Activated naive CD4-positive, alpha-beta T cell treated with anti-CD3 and anti-CD28 coated beads, Interleukin-2, amount 10 ng/mL, durations not matched to agents 7 days and 5 days (primary cell): ENCODE measurements around the gene ARHGAP4.

Experiments used
- CTCF ChIA-PET: fragments of 350-600 bp; sonication (Branson Sonifier 250); formaldehyde crosslinking; loops from one replicate; lab custom pipeline; 2021; ENCODE audit warnings: antibody characterized with exemption; lab: Charles Lee
- DNase-seq: peaks from one replicate; pipeline ENCODE4 v3.0.0-alpha.2; 2020
- H3K27ac Mint-ChIP-seq: one replicate; pipeline ENCODE4 v1.8.0; 2021; ENCODE audit warnings: mild to moderate bottlenecking, moderate library complexity, mixed read lengths
- H3K27me3 Mint-ChIP-seq: one replicate; pipeline ENCODE4 v1.8.0; 2021; ENCODE audit warnings: mild to moderate bottlenecking, mixed read lengths
- H3K36me3 Mint-ChIP-seq: one replicate; pipeline ENCODE4 v1.8.0; 2021; ENCODE audit warnings: mixed read lengths
- H3K4me1 Mint-ChIP-seq: one replicate; pipeline ENCODE4 v1.8.0; 2021; ENCODE audit warnings: mixed read lengths
- H3K4me3 Mint-ChIP-seq: one replicate; pipeline ENCODE4 v1.8.0; 2021; ENCODE audit warnings: mild to moderate bottlenecking, moderate library complexity, mixed read lengths
- H3K9me3 Mint-ChIP-seq: one replicate; pipeline ENCODE4 v1.8.0; 2021; ENCODE audit warnings: mixed read lengths

Gene ARHGAP4

DNA sequence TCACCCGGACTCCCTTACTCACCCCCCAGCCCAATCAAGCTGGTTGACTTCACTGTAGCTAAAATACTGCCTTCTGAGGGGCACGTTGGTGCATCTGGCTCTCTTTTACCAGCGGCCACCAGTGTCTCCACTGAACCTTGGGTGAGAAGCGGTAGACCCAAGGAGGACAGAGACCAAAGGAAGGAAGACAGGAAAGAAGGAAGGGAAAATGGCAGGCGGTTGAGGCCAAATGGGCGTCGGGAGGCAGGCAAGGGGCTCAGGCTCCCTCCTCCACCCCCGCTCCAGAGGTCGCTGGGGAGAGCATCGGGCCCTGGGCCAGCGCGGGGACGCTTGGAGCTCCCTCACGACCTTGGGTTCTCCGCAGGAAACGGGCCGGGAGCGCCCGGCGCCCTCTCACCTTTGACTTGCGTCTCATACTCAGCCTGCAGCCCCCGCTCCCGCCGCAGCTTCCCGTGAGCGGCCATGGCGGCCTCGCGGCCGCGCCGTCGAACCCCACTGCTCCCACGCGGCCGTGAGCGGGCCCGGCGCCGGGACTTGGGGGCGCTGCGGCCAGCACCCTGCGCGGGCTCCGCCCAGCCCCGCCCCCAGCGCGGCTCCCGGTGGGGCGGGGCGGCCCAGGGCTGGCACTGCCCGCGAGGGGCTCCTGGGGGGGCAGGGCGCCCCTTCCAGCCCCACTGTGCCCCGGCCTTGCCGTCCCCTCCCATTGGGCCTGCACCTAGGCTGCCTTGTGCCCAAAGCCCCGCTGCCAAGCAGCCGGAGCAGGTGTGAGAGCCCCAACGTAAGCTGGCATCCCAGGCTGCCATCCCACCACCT, at the start of gene ARHGAP4:
Gene ARHGAP4 (minus strand): TSS at position 526 of the 813 bp plus-strand sequence. CDS start 62 bp downstream, at position 464.
- H3K4me1 Mint-ChIP-seq: peaks cover 38% of the 10 kb centered on the region
- no peaks in the 10 kb centered on the region for H3K27me3 Mint-ChIP-seq
- H3K4me3 Mint-ChIP-seq: peak within 1 kb of the TSS; percentile 94
- peak within 1 kb of the TSS; percentile 99 for H3K27ac Mint-ChIP-seq
- DNase-seq: peak; percentile 63
- peaks cover 31% of the 10 kb centered on the region for H3K36me3 Mint-ChIP-seq
- CTCF ChIA-PET: interaction anchor here (1.1 to 14.7 kb wide), 2 partner anchors 22 to 48 kb away, joined by 3 to 241 read pairs; partner anchors contain the start of gene RENBP
- H3K9me3 Mint-ChIP-seq: no peaks in the 10 kb centered on the region

DNA sequence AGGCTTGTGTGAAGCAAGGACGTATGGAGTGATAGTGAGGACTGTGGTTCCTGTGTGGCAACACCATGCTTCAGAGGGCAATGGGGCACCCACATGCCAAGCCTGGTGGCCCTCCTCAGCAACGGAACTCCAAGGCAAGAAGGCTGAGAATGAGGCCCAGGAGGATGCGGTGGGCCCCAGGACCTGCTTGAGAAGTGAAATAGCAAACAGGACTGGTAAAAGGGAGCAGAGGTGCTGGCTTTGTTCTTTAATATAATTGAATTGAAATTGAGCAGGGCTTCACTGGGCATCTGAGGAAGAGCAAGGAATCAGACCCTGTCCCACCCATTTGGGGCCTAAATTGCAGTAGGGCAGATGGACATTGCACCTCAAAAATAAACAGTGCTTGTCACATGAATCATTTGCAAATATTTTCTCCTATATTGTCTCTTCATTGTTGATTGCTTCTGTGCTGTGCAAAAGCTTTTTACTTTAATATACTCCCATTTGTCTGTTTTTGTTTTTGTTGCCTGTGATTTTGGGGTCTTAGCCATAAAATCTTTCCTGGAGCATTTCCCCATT, 48.7 kb upstream of the ARHGAP4 start:
- H3K27me3 Mint-ChIP-seq: no peaks in the 10 kb centered on the region
- H3K4me3 Mint-ChIP-seq: no peak overlapping the region
- no peaks in the 10 kb centered on the region for H3K9me3 Mint-ChIP-seq
- H3K27ac Mint-ChIP-seq: peak overlapping the region; percentile 99
- no peak for DNase-seq
- CTCF ChIA-PET: interaction anchor here (1.3 kb wide), 1 partner anchor 9 kb away, joined by 3 read pairs; no protein-coding TSS in a partner anchor
- peaks cover 23% of the 10 kb centered on the region for H3K4me1 Mint-ChIP-seq
- H3K36me3 Mint-ChIP-seq: peaks cover 10% of the 10 kb centered on the region

DNA sequence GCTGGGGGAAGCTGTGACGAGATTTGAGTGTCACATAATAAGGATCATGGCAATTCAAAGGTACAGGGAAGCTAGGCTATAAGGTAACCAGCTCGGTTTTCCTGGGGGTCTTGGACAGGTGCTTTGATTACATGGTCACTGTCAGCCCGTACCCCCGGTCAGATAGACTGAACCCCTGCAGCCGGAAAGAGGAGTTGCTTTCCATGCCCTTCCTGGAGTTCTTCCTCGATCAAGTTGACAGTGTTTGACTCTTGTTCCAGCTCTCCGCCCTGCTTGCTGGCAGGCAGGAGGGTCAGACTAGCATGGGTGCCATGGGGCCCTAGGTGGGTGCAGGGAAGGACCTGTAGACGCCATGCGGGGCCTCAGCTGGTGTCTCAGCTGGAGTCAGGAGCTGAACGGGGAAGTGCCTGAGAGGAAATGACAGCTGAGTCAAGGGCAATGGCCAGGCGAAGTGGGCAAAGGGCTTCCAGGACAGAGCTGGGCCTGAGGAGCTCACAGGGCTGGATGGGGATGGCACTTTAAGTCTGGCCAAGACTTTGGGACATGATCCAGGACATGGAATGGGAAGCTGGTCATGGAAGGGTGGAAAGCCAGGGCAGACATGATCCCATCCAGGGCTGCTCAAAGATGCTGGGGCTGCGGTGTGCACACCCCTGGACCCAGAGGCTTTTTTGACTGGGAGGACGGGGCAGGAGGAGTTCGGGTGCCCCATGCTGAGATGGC, 48.1 kb upstream of the ARHGAP4 start:
- H3K36me3 Mint-ChIP-seq: peaks cover 15% of the 10 kb centered on the region
- CTCF ChIA-PET: interaction anchor here (0.6 to 1.3 kb wide), 2 partner anchors 10 to 49 kb away, joined by 3 read pairs; no protein-coding TSS in a partner anchor

DNA sequence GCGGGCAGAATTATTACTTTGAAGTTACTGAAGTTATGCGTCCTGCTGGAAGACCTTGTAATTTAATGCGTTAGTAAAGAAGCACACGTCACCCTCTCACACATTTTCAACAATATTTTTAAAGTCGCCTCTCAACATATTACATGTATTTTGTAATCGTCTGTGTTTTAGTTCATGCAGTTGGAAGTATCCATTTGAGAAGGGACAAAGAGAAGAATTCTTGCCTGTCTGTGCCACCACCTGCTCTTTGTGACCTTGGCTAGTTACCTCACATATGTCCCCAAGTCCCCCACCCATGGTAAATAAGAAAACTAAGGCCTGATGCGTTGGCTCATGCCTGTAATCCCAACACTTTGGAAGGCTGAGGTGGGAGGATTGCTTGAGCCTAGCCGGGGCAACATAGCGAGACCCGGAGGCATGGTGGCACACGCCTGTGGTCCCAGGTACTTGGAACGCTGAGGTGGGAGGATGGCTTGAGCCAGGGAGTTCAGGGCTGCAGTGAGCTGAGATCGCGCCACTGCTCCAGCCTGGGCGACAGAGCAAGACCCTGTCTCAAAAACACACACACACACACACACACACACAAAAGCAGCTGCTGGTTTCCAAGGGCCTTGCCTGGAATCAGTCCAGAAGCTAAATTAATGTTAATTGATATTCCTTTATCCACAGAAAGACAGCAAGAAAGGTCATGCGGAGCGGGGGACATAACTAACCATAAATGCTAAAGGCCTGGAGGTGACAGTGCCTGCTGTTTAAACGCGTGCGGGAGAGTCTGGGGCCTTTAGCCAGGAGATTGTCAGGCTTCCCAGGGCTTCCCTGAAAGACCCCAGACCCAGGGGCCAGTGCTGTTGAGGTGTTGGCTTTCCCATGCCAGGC, 47.3 kb upstream of the ARHGAP4 start:
- peaks cover 23% of the 10 kb centered on the region for H3K4me1 Mint-ChIP-seq
- H3K27ac Mint-ChIP-seq: peak overlapping the region; percentile 99
- peaks cover 19% of the 10 kb centered on the region for H3K36me3 Mint-ChIP-seq
- CTCF ChIA-PET: interaction anchor here (0.6 to 1.3 kb wide), 2 partner anchors 11 to 48 kb away, joined by 3 read pairs; no protein-coding TSS in a partner anchor
- no peaks in the 10 kb centered on the region for H3K27me3 Mint-ChIP-seq
- DNase-seq: no peak
- H3K9me3 Mint-ChIP-seq: no peaks in the 10 kb centered on the region
- H3K4me3 Mint-ChIP-seq: peak overlapping the region; percentile 89

More for the DNA sequence above, 48.1 kb upstream of the ARHGAP4 start:
- peak overlapping the region; percentile 99 for H3K27ac Mint-ChIP-seq
- peaks cover 23% of the 10 kb centered on the region for H3K4me1 Mint-ChIP-seq
- H3K9me3 Mint-ChIP-seq: no peaks in the 10 kb centered on the region
- no peaks in the 10 kb centered on the region for H3K27me3 Mint-ChIP-seq
- H3K4me3 Mint-ChIP-seq: peak overlapping the region; percentile 89
- DNase-seq: no peak

DNA sequence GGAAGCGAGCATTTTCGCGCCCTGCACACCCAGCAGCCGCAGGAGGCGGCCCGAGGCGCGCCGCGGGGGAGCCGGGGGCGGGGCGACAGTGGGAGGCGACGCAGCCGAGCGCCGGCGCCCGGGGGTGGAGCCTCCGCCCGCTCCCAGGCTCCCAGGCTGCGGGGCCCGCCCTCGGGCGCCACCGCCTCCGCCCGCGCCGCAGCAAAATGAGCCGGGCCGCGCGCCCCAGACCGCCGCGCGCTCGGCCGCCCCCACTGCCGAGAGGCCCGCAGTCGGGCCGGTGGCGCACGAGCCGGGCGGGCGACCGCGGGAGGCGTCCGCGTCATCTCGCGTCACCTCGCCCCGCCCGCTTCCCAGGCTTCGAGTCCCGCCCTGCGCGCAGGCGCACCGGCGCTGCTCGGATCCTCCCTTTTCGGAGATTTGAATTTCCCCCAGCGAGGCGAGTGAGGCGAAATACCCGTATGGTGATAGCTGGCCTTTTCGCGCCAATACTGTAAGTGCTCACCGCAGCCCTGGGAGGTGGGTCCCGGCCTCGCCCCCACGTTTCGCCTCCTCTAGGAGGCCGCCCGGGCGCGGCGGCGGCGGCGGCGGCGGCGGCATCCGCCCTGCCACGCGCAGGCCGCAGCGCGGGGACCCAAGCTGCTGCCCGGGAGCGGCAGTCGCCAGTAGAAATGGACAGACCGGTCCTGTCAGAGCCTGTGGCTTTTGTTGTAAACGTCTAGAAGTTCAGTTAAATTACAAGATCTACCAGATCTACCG, 46.5 kb upstream of the ARHGAP4 start, which contains the start of gene TMEM187:
Gene TMEM187 (plus strand): TSS at position 387 of the 759 bp plus-strand sequence. CDS start 9,309 bp downstream, outside the sequence.
- Mint-ChIP-seq H3K9me3 (no peaks in the 10 kb centered on the region), H3K4me1 (peaks cover 29% of the 10 kb centered on the region), H3K27ac (peak within 1 kb of the TSS; percentile 100), H3K27me3 (no peaks in the 10 kb centered on the region), H3K4me3 (peak within 1 kb of the TSS; percentile 100), H3K36me3 (peaks cover 27% of the 10 kb centered on the region)
- CTCF ChIA-PET: no interaction called here
- DNase-seq: peak; percentile 91

DNA sequence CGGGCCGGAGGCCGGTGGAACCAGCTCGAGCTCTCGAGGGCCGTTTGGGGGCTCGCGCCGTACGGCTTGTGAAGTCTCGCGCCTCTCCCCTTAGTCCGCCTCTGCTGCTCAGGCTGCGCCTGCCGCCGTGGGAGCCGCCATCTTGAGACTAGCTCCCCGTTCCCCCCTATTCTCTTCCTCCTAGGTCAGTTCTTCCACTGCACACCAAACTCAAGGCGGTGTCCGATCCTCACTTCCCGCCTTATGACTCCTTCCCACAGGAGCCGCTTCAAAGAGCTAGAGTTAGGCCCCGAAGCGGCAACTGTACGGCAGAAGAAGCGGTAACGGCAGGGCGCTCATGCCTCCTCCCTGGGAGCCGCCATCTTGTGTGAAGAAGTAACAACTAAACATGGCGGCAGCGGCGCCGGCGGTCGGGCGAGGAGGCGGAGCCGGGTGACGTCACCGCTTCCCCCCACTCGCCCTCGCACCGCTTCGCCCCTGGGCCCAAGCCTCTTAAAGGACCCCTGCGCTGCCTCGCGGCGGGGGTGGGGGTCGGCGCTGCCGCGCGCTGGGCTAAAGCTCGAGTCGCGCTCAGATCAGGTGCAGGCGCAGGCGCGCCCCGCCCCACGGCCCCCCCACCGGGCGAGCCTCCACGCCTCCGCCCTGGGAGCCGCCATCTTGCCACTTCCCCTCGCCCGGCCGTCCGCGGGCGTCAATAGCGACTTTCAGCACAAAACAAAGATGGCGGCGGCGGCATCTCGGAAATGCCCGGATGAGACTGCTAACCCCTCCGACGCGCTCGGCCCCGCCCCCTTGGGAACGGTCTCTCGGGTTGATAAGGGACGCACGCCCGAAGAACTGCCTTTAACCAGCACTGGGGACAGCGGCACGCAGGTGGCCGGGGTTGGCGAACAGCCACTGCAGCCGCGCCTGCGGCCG, 45.6 kb upstream of the ARHGAP4 start, which contains the start of gene HCFC1:
Gene HCFC1 (minus strand): TSS at position 369 of the 918 bp plus-strand sequence. CDS start 978 bp downstream, outside the sequence.
- Mint-ChIP-seq H3K4me1 (peaks cover 38% of the 10 kb centered on the region), H3K4me3 (peak within 1 kb of the TSS; percentile 100)

DNA sequence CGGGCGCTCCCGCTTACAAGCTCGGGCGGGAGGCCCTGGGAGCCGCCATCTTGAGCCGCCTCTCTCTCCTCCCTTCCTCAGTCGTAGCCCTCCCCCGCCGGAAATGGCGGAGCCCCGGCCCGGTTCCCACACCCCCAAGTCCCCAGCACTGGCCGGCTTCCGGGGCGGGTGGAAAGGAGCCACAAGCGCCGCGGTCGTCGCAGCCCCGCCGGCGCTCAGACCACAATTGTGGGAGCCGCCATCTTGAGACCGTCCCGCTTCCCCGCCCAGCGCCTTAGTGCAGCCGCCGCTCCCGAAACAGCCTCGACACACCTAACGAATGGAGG, 45.0 kb upstream of the ARHGAP4 start:
- CTCF ChIA-PET: interaction anchor here (0.9 kb wide), 1 partner anchor 10 kb away, joined by 4 read pairs; no protein-coding TSS in a partner anchor

More for the DNA sequence above, 45.6 kb upstream of the ARHGAP4 start, which contains the start of gene HCFC1:
- peak; percentile 92 for DNase-seq
- CTCF ChIA-PET: interaction anchor here (0.9 kb wide), 1 partner anchor 10 kb away, joined by 4 read pairs; no protein-coding TSS in a partner anchor
- Mint-ChIP-seq H3K36me3 (peaks cover 31% of the 10 kb centered on the region), H3K27me3 (no peaks in the 10 kb centered on the region), H3K27ac (peak within 1 kb of the TSS; percentile 100), H3K9me3 (no peaks in the 10 kb centered on the region)

DNA sequence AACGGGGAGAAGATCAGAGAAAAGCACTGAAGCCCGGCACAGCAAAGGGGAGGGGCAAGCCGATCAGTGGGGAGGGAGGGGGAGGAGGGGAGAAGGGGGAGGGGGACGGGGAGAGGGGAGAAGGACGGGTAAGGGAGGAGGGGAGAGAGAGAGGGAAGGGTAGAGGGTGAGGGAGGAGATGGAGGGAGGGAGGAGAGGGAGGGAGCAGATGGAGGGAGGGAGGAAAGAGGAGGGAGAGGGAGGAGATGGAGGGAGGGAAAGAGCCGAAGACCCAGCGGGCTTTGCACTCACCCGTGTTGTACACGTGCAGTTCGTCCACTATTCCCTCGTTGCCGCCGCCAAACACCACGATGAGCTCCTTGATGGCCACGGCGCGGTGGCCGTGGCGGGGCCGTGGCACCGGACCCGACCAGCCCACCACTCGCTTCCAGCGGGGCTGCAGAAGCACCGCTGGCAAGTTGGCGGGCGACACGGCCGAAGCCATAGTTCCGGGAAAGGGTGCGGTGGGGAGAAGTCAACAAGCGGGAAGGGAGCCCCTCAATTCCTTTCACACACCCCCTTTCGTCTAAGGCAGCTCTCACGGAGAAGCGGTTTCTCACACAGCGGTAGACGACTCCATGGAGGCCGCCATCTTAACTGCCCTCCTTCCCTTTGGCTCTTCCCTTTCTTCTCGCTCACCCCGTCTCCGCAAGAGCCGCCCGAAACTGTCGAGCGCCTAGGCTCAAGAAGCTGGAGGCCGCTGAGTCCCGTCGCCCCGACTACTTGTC, 44.5 kb upstream of the ARHGAP4 start:
- Mint-ChIP-seq H3K4me3 (peak overlapping the region; percentile 100), H3K27me3 (no peaks in the 10 kb centered on the region), H3K36me3 (peaks cover 29% of the 10 kb centered on the region), H3K4me1 (peaks cover 44% of the 10 kb centered on the region), H3K27ac (peak overlapping the region; percentile 100), H3K9me3 (no peaks in the 10 kb centered on the region)
- peak; percentile 59 for DNase-seq
- CTCF ChIA-PET: interaction anchor here (0.9 kb wide), 1 partner anchor 11 kb away, joined by 4 read pairs; no protein-coding TSS in a partner anchor

More for the DNA sequence above, 45.0 kb upstream of the ARHGAP4 start:
- Mint-ChIP-seq H3K27ac (peak overlapping the region; percentile 100), H3K4me1 (peaks cover 44% of the 10 kb centered on the region), H3K27me3 (no peaks in the 10 kb centered on the region), H3K9me3 (no peaks in the 10 kb centered on the region), H3K36me3 (peaks cover 31% of the 10 kb centered on the region), H3K4me3 (peak overlapping the region; percentile 100)
- peak; percentile 90 for DNase-seq

DNA sequence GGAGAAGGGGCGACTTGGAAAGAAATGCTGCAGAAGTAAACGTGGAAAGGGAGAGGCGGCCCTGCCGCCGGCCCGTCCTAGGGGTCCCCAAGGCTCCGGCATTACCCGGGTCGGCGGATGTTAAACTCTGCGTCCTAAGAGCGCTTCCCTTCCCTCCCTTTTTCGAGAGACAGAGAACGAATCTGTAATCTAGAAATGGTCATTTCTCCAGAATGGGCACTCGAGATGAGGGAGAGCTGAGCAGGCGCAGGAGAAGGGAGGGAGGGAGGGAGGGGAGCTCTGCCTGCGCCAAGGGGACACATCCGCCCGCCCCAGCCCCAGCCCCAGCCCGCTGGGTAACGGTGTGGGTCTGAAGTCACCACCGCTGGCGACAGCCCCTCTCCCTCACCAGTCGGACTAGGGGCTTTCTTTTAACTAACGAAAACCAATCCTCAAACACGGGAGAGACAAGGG, 43.9 kb upstream of the ARHGAP4 start:
- peaks cover 47% of the 10 kb centered on the region for H3K4me1 Mint-ChIP-seq

DNA sequence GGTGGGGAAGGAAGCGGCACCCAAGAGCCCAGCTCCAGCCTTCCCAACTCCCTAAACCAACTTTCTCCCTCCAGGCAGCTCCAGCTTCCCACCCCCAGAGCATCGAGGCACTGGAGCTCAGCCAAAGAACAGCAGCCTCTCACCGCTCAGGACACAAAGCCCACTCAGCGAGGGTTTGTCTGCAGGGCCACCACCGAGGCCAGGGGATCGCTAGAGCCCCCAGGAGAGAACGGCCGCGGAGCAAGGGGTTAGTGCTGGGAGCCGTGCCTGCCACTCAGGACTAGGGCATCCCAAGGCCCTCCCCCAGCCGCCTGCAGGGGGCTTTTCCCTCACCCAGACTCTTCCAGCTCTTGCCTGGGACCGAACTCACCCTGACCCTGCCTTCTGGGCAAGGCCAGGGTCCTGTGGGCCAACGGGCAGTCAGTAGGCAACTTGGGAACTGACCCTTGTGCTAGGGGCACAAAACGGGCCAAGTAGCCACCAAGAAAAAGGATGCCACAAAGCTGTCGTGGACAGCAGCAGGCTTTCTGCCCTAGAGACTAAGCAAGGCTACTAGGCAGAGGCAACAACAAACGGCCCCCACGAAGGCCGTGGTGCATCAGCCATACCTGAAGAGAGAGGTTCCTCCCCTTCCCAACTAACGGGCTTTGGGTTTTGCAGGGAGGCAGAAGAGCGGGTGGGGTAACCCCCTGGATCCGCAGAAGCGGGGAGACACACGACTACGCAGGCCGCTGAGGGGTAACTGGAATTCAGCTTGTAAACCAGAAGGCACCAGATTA, 43.2 kb upstream of the ARHGAP4 start:
- no peaks in the 10 kb centered on the region for H3K27me3 Mint-ChIP-seq
- H3K27ac Mint-ChIP-seq: peak overlapping the region; percentile 100
- peak overlapping the region; percentile 100 for H3K4me3 Mint-ChIP-seq
- CTCF ChIA-PET: interaction anchor here (0.7 to 4.0 kb wide), 3 partner anchors 21 to 60 kb away, joined by 3 to 26 read pairs (median 3); no protein-coding TSS in a partner anchor
- no peak for DNase-seq
- H3K9me3 Mint-ChIP-seq: no peaks in the 10 kb centered on the region
- H3K4me1 Mint-ChIP-seq: peaks cover 41% of the 10 kb centered on the region
- peaks cover 25% of the 10 kb centered on the region for H3K36me3 Mint-ChIP-seq

More for the DNA sequence above, 43.9 kb upstream of the ARHGAP4 start:
- peak overlapping the region; percentile 100 for H3K27ac Mint-ChIP-seq
- H3K9me3 Mint-ChIP-seq: no peaks in the 10 kb centered on the region
- H3K4me3 Mint-ChIP-seq: peak overlapping the region; percentile 100
- CTCF ChIA-PET: interaction anchor here (4.0 kb wide), 1 partner anchor 21 kb away, joined by 26 read pairs; no protein-coding TSS in a partner anchor
- DNase-seq: no peak
- H3K27me3 Mint-ChIP-seq: no peaks in the 10 kb centered on the region
- H3K36me3 Mint-ChIP-seq: peaks cover 29% of the 10 kb centered on the region
